ENCODE data around the gene ISG20.

ISG20 gene

GRCh38 chr15:88702983-88703382 lies 64.2 kb downstream of the ISG20 start:
- DNase-seq (ENCODE audit: extremely low read depth, low read depth), result no peak
- TF ChIP-seq CTCF (IDR thresholded peaks at IDR 0.05; ENCODE audit: low read depth, low read length), result no peak

- no peak for TF ChIP-seq CTCF (IDR thresholded peaks at IDR 0.05; ENCODE audit: low read depth, low read length)
- no peak for DNase-seq (ENCODE audit: extremely low read depth, low read depth)
These were observed 64.7 kb downstream of the ISG20 start for GRCh38 chr15:88703533-88703932.

GRCh38 chr15:88704791-88705768 lies 66.3 kb downstream of the ISG20 start:
- peak; percentile 31 for DNase-seq (ENCODE audit: extremely low read depth, low read depth)
- TF ChIP-seq CTCF (IDR thresholded peaks at IDR 0.05; ENCODE audit: low read depth, low read length), result no peak

GRCh38 chr15:88705769-88706165 lies 67.0 kb downstream of the ISG20 start:
- no peak for DNase-seq (ENCODE audit: extremely low read depth, low read depth)
- TF ChIP-seq CTCF (IDR thresholded peaks at IDR 0.05; ENCODE audit: low read depth, low read length), result no peak
